Measurements from ENCODE around the gene ATG4A. TPM values are rescaled to one million over a fixed set of nuclear protein-coding genes. Genes with fewer than 3 reads are reported as not detected.

The ATG4A gene
- total and polyA plus RNA-seq, 2 of the 8 experiments (the other 6 are each of a cell fraction or from before 2014, with no cell fraction given): 1.2 to 2.0 TPM

DNA sequence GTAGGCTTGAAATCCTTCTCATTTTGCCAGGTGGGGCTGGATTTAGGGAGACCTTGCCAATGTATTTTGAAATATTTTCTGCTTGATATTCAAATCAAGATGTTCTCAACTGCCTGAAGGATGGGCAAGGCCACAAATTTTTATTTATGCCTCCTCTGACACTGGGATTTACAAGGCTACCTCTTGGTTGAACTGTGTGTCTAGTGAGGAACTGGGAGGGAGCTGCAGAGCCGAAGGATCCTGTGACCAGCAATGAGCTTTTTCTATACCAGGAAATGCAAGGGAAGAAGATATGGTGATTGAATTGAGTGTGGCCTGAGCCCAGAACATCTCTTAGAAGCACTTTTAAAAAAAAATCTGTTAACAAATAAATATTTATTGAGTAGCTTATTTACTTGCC, 31.8 kb upstream of the ATG4A start (continued):
- TF ChIP-seq SIN3A (conservative IDR thresholded peaks at IDR 0.05 in 1 of 2, IDR thresholded peaks at IDR 0.05 in 1 of 2; ENCODE audit: low read depth in 1 of 2, low read length in 2 of 2) (no peak), SP2 (IDR thresholded peaks at IDR 0.05; ENCODE audit: low read length) (no peak)

All from H1 (cell line).